ENCODE data around the gene NEK5.
"Not testable (repeated sequence)": the region's sequence is repeated elsewhere in the genome, so short reads cannot be mapped to it uniquely, and the experiment has no call there.

The NEK5 gene

DNA sequence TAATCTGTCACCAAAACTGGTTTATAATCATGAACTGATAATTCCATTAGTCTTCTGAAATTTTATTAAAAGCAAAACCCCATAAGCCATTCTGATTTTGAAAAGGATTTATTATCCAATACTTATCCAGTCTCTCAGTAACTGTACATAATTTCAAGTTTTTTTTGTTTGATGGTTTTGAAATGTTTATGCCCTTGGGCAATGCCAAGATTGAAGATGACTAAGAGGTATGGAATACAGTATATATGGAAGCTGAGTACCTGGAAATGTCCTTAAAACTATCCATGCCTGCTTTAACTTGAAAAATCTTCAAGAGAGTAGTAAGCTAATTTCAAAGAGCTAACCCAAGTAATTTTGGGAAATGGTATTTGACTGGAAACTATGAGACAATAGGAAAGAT lies 1.8 kb upstream of the NEK5 start:
- no peak for DNase-seq

DNA sequence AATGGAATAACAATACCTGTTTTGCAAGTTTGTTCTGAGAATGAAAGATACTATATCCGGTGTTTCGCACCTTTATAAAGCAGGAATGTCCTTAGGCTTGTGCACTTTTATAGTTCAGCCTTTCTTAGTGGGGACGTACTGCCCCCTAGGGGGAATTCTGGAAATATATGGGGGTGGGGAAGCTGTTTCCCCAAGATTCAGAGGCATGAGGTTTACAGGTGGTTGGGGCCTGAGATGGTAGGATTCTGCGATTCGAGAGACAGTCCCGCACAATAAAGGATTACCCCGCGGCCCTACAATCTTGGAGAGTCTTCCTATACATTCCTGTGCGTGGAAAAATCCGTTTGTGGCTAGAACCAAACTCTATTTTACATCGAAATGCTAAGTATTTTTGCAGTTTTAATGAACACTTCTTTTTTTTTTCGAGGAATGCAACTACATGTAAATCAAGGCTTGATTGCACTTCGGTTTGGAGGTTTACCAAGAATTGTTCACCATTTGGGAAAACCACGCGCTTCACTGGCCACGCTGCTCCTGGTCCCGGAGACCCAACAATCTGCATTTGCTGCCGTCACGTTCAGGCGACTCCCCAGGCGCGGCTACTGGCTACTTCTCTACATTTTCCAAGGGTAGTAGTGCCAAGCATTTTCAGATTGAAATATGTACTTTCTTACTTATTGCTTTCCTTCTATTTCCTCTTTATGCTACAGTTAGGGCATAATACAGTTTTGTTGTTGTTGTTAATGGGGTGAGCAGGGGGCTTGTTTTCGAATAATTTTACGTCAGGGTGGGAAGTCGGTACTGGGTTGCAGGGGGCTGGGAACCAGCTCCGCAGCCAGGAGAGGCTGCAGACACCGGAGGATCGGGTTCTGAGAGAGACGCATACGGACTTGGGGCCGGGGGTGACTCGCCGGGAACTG lies 830 bp downstream of the NEK5 start:
- peak; percentile 28 for DNase-seq

DNA sequence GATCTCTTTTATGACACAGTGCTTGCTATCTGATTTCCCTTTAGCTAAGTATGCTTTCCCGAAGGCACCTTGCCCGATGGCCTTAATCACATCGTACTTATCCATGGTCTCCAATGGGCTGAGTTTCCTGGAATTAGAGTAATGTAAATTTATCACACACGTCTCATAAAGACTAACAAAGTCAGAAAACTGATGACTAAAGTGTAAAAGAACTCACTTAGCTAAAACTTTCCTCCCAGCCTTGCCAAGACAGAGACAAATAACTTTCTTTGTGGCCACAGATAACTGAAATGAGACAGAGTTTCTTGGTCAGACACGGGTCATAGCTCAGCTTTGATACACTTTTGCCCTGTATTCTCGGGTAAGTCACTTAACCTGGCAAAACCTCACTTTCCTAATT lies 1.5 kb downstream of the NEK5 start:
- DNase-seq = no peak

DNA sequence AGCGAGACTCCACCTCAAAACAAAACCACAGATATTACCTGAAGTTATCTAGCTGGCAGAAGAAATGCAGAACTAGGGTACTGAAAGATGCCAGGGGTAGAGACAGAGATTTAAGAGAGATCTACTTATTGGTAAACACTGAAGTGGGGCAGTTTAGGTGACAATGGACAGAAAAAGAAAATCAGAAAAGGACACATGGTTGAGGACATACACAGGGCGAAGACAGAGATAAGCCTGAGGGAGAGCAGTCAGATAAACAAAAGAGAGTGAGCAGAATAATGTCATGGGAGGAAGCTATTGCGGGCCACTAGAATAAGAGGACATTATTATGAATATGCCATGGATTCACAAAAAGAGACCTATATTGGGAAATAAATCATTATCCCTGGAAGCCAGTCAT lies 3.3 kb downstream of the NEK5 start:
- DNase-seq = no peak

DNA sequence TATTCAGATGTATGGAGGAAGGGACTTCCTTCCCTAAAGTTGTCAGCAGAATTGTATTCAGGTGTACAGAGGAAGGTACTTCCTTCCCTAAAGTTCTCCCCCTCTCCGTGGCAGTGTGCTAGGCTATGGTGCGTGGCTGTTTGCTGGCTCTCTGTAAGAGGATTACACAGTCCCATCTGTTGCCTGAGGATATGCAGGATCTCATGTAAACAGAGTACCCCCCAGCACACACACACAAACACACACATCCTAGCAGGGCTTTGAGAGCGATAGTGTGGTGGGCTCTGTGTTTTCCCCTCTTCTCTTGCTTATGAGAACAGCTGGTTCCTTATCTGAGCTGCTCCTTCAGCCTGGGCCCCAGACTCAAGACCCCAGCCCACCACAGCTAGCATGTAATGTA lies 10.3 kb downstream of the NEK5 start:
- DNase-seq = no peak

DNA sequence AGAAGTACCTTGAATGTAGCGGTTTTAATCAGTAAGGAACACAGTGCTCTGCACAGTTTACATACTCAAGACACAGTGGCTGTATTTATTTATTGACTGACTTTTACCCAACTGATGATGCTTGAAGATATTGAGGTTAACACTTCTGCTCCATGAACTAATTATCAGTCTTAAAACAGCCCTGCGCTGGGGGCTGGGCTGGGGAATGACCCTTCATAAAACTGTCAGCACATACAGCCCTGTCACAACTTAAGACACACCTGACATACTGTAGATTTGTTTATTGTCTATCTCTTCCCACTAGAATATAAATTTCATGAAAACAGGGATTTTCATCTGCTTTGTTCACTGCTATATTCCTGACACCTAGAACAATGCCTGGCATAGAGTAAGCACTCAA lies 10.8 kb downstream of the NEK5 start:
- no peak for DNase-seq

DNA sequence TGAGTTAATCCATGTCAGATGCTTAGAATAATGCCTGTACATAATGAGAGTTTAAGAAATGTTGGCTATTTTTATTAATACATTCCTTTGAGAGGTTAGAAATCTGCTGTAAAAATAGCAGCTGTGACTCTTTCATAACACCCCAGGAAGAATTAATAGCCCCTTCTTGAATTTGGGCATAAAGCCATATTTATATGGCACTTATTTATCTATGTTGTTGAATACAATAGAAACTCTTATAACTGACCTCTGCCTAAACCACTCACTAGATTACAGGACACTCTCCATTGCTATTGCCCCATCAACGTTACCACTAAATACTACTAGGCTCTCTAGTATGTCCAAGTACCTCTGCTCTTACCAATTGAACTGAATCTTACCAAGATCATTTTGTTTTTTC lies 16.3 kb downstream of the NEK5 start:
- DNase-seq = no peak

DNA sequence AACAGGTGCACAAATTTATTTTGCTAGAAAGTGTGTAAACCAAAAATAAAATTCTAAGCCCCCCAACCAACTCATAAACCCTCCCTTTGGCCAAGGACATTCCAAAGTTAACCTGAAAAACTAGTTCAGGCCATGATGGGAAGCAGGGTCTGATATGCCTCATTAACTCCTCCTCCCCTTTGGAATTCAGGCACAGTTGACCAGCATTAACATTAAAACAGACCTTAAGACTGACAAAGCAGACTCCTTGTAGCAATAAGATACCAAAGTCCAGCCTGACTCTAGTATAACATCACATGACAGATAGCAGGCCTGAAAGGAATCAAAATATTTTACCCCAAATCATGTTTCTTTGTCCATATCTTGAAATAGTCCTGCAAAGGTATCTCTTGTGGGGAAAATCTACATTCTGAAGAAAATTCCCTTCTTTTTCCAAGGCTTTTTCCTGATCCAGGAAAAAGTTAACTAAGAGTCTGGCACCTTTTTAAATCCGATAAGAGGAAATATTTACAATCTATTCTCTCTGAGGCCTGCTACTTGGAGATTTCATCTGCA lies 19.7 kb downstream of the NEK5 start:
- no peak for DNase-seq

DNA sequence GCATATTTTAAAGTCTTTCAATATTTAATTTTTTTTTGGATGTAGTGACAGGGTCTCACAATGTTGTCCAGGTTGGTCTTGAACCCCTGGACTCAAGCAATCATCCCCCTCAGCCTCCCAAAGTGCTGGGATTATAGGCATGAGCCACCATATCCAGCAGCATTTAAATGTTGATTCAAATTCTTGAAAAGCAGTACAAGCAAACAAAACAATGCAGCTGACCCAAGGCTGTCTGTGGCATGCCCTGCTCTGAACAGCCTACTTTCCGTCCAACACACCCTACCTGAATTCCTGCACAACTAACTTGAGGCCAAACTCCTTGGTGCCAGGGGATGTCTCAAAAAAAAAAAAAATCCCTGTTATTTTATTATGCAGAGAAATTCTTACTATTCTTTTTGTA lies 23.0 kb downstream of the NEK5 start:
- DNase-seq = no peak

DNA sequence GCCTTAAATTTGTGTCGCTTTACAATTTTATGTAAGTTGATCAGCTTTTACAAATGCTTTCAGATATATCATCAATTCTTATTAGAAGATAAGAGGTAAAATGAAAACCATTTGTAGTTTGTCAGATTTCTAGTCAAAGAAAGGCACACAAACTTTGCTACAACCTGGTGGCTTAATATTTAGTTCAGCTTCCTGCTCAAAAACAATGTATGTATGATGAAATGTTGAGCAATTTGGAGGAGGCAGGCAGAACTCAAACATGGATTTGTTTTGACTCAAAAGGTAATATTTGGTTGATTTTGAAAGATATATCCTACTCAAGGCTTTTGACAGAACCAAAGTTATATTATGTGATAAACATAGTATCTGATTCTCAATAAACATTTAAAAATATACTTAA lies 24.2 kb downstream of the NEK5 start:
- no peak for DNase-seq

DNA sequence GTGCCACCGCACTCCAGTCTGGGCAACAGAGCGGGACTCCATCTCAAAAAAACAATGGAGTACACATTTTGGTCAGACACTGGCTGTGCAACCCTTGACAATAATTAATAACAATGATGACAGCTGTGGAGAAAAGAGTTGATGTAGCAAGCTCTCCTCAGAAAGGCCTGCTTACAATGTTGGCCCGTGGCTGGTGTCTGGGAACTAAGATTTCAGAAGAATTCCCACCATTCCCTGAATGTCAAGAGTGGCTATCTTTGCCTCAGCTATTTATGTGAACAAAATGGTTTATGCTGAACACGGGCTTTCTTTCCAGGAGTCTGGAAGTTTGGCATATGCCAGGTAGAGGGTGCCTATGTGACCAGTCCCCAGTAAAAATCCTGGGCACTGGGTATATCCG lies 25.5 kb downstream of the NEK5 start:
- DNase-seq = no peak

DNA sequence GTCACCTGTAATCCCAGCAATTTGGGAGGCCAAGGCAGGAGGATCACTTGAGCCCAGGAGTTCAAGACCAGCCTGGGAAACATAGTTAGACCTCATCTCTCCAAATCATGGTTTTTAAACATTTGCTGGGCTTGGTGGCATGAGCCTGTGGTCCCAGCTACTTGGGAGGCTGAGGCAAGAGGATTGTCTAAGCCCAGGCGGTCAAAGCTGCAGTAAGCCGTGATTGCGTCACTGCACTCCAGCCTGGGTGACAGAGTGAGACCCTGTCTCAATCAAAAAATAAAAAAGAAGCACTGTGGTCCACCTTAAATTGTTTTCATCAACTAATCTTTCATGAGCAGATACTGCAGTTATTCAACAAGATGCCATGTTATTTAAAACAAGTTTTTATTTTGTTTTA lies 26.4 kb downstream of the NEK5 start:
- DNase-seq = not testable (repeated sequence)

DNA sequence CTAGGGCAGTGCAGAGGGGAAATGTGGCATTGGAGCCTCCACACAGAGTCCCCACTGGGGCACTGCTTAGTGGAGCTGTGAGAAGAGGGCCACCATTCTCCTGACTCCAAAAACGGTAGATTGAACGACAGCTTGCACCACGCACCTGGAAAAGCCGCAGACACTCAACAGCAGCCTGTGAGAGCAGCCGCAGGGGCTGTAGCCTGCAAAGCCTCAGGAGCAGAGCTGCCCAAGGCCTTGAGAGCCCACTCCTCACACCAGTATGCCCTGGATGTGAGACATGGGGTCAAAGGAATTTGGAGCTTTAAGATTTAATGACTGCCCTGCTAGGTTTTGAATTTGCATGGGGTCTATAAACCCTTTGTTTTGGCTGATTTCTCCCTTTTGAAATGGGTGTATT lies 31.7 kb downstream of the NEK5 start:
- DNase-seq = no peak

DNA sequence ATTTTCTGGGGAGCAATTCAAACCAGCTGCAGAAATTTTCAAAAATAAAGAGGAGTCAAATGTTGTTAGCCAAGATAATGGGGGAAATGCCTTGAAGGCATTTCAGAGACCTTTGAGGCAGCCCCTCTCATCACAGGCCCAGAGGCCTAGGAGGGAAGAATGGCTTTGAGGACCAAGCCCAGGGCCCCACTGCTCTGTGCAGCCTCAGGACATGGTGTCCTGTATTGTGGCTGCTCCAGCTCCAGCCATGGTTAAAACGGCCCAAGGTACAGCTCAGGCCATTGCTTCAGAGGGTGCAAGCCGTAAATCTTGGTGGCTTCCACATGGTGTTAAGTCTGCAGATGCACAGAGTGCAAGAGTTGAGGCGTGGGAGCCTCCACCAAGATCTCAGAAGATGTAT lies 32.1 kb downstream of the NEK5 start:
- no peak for DNase-seq

DNA sequence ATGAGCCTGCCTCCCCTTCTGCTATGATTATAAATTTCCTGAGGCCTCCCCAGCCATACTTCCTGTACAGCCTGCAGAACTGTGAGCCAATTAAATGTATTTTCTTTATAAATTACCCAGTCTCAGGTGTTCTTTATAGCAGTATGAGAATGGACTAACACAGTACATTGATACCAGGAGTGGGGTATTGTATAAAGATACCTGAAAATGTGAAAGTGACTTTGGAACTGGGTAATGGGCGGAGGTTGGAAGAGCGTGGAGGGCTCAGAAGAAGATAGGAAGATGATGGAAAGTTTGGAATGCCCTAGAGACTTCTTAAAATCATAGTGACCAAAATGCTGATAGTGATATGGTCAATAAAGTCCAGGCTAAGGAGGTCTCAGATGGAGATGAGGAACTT lies 32.8 kb downstream of the NEK5 start:
- DNase-seq = no peak

DNA sequence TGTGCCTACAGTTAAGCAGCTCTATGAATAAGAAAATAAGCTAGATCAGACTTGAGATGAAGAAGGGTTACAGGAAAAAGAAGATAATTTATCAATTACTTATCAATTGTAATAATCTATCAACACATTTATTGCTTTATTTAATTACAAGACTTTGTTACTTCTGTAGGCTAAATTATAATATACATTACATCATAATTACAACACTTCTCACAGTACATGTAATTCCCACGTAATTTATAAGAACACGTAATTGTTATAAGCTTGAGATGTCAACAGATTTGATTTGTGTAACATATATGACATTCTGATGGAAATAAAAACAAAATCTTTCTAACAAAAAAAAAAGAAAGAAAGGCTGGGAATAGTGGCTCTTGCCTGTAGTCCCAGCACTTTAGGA lies 36.8 kb downstream of the NEK5 start:
- no peak for DNase-seq

DNA sequence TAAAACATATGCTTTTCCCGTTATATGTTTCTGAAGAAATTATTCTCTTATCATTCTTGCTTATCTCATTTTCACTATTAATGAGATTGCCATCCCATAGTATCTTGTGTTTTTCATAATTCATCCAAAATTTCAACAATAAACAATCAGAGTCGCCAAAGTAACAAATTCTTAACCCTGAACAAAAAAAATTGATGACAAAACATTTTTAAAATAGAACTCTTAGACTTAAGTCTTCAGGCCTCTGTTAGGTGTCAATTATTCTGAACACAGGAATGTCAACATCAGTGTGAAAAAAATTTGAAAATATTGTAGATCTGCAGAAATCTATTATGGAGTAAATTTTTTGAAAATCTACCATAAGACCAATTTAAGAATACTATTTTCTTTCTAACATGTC lies 37.4 kb downstream of the NEK5 start:
- DNase-seq = no peak

DNA sequence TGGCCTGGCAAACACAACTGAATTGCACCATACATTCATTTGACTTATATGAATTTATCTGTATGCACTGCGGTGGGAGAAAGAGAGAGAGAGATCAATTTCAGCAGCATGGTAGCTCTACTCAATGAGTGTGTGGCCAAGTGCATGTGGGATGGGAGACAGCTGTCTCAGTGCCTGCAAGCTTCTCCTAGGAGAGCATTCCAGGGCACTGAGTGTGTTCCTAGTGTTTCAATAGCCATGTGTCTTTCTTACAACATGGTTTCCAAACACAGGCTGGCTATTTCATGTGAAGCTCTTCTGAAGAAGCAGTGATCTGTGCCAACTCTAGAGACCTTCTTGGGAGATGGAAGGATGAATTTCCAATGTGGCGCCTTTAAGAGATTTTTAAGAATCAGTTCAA lies 43.5 kb downstream of the NEK5 start:
- DNase-seq = no peak

DNA sequence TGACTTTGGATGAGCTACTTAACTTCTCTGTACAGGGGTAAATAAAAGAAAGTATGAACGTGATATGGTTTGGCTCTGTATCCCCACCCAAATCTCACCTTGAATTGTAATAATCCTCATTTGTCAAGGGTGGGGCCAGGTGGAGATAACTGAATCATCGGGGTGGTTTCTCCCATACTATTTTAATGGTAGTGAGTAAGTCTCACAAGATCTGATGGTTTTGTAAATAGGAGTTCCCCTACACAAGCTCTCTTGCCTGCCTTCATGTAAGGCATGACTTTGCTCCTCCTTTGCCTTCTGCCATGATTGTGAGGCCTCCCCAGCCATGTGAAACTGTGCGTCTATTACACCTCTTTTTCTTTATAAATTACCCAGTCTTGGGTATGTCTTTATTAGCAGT lies 43.9 kb downstream of the NEK5 start:
- DNase-seq = not testable (repeated sequence)

DNA sequence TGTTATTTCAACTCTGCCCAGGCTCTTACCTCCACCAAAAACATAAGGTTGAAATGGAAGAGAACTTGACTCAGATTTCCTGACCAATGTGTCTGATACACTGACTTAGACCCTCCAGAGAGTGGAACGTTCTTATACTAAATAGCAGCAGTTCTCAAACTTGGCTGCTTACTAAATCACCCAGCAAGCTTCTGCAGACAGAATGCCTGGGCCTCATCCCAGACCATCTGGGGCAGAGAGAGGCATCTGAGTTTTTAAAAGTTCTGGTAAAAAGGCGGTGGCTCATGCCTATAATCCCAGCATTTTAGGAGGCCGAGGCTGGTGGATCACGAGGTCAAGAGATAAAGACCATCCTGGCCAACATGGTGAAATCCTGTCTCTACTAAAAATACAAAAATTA lies 46.3 kb downstream of the NEK5 start:
- no peak for DNase-seq

DNA sequence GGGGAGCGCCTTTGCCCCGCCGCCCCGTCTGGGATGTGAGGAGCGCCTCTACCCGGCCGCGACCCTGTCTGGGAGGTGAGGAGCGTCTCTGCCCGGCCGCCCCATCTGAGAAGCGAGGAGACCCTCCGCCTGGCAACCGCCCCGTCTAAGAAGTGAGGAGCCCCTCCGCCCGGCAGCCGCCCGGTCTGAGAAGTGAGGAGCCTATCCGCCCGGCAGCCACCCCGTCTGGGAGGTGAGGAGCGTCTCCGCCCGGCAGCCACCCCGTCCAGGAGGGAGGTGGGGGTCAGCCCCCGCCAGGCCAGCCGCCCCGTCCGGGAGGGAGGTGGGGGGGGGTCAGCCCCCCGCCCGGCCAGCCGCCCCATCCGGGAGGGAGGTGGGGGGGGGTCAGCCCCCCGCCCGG lies 49.0 kb downstream of the NEK5 start:
- not testable (repeated sequence) for DNase-seq

DNA sequence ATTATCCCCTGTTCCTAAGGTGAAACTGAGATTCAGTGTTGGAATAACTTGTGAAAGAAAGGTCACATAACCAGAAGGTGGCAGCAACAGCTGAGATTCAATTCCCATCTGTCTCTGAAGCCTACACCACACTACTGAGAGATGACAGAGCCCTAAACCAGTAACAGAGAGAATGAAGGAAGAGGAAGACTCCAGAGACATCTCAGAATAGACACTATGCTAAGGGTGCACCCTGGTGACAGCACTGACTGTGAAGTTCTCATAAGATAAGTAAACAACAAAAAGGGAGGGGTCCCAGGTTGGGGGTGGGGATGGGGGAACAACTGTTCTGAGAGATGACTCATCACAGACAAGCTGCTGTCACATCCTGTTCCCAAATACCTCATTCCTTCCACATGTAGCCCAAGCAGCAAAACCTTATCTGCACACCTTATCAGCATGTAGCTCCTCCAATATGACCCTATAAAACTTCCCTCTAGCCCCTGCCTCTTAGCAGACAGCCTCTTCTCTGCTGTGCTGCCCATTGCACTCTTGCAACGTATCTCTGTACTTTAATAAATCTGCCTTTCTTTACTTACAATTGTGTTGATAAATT lies 57.8 kb downstream of the NEK5 start:
- peak; percentile 22 for DNase-seq

DNA sequence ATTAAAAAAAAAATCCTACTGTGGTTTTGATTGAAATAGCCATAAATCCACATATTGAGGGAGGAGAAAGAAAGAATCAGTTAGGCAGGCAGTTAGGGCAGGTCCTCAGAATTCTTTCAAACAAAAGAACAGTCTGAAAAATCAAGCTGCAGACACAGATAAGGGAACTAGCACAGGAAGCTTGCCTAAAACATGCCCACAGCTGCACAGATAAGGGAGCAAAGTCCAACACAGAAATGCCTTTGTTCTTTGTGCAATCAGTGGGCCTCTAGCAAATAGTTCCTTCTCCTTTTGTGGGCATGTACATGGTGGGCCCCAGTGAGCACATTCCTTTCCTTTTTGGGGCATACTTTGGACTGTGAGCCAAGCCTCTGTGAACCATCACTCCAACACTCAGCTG lies 61.6 kb downstream of the NEK5 start:
- DNase-seq = peak; percentile 47

DNA sequence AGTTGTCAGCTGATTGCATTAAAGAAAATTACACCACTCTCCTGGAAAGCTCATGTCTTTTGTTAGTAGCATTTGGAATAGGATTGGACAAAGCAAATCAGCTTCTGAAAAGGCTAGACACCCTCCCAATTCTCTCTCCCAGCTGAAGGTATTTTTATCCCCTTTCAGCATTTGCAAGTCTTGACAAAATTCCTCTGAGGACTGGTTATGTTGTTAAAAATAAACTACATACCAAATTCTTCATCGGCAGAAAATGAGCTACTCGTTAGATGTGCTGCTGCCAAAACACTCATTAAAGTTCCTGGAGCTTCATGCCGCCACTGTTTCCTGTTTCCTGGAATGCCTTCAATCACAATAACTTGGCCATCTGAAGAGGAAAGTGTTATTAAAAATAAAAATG lies 67.3 kb downstream of the NEK5 start:
- DNase-seq = no peak

DNA sequence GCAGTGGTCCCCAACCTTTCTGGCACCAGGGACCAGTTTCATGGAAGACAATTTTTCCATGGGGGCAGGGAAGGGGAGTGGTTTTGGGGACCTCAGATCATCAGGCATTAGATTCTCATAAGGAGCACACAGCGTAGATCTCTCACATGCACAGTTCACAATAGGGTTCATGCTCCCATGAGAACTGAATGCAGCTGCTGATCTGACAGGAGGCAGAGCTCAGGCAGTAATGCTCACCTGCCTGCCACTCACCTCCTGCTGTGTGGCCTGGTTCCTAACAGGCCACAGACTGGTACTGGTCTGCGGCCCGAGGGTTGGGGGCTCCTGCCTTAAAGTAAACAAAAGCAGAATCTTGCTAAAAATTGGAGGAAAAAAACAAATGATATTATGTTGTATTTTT lies 67.8 kb downstream of the NEK5 start:
- DNase-seq = not testable (repeated sequence)

Measured in GF-D8 (cell line).